K562 (cell line): ENCODE measurements around the gene AK4. TPM values are rescaled to one million over a fixed set of nuclear protein-coding genes. Genes with fewer than 3 reads are reported as not detected.

Experiments used
- KLF1 ChIP-seq: fragments of 450-650 bp; IDR thresholded peaks from 2 replicates; pipeline ENCODE4 v1.6.1; 2016; ENCODE audit warnings: missing genetic modification characterization, missing compliant biosample characterization
- RREB1 ChIP-seq: fragments of 250-450 bp; sonication (Bioruptor Pico); IDR thresholded peaks from 2 replicates; pipeline ENCODE4 v1.4.0; 2020
- THAP7 ChIP-seq: fragments of 250-450 bp; sonication (Bioruptor Pico); IDR thresholded peaks from 2 replicates; pipeline ENCODE4 v1.5.0; 2021
- ZFX ChIP-seq: sonication (generic); formaldehyde crosslinking; IDR thresholded peaks from 2 replicates; pipeline ENCODE4 v1.8.0; 2022; ENCODE audit warnings: mild to moderate bottlenecking, missing genetic modification reagents, moderate library complexity
- polyA plus RNA-seq, 8 experiments: library from polyadenylated mRNA; depleted of rRNA in 4 of 8; stranded (reverse) in 5 of 8; unstranded in 3 of 8; fragments of >200 nt; fragmentation: Nextera tagmentation in 2 of 8; fragmentation: Illumina TruSeq in 1 of 8; extraction: Ambion mirVana in 2 of 8; extraction: Trizol in 1 of 8; gene quantifications; 2 replicates each; pipeline versions ENCODE4 v1.2.1 to v1.2.3, GENCODE V29; 2011 to 2014; ENCODE audit warnings: inconsistent platforms in 1 of 8, missing spikeins in 1 of 8
- total RNA-seq, 7 experiments: library from RNA; depleted of rRNA in 6 of 7; stranded (reverse); fragments of >200 nt in 6 of 7; fragmentation: Illumina TruSeq in 2 of 7; extraction: Trizol in 2 of 7; gene quantifications; 2 replicates each; pipeline versions ENCODE4 v1.2.1 to v1.2.3, GENCODE V29; 2011 to 2021; ENCODE audit warnings: low replicate concordance in 1 of 7

AK4 gene
- total and polyA plus RNA-seq, 9 of the 15 experiments (the other 6 are each of a cell fraction or from before 2014, with no cell fraction given), result 10.4 to 96.6 (median 21.5) TPM

GRCh38 chr1:65267271-65267670, 119.3 kb downstream of the AK4 start (continued):
- no peak for TF ChIP-seq RREB1 (CRISPR knock-in tag)
- no peak for TF ChIP-seq KLF1 (tag)
- no peak for TF ChIP-seq THAP7 (CRISPR knock-in tag)
- TF ChIP-seq ZFX, result 0 out of 2 replicates have a peak, but pooled peaks have one; percentile 30
